Colonic mucosa (tissue), 4 donors: ENCODE results near the gene RCOR1. TPM values are rescaled to one million over a fixed set of nuclear protein-coding genes. Genes with fewer than 3 reads are reported as not detected.

Source experiments
- DNase-seq: peaks from one replicate; pipeline ENCODE4 v3.0.0-alpha.2; 2020
- H3K27ac ChIP-seq: fragments of 200-600 bp; one replicate; pipeline ENCODE4 v1.8.0; 2021
- H3K27me3 ChIP-seq: fragments of 200-600 bp; one replicate; pipeline ENCODE4 v1.8.0; 2021
- H3K36me3 ChIP-seq: fragments of 200-600 bp; one replicate; pipeline ENCODE4 v1.8.0; 2021
- H3K4me1 ChIP-seq: fragments of 200-600 bp; one replicate; pipeline ENCODE4 v1.8.0; 2021; ENCODE audit warnings: mild to moderate bottlenecking
- H3K4me3 ChIP-seq: fragments of 200-600 bp; one replicate; pipeline ENCODE4 v1.8.0; 2021
- H3K9ac ChIP-seq, 2 donors: one replicate each; pipeline ENCODE4 v1.7.0; 2013; ENCODE audit warnings: control low read depth in 2 of 2, low read depth in 2 of 2, low read length in 2 of 2
- H3K9me3 ChIP-seq: fragments of 200-600 bp; one replicate; pipeline ENCODE4 v1.8.0; 2021
- intact Hi-C: fragments of 100-400 bp; cut with DNase I; formaldehyde crosslinking; loops from one replicate; pipeline ENCODE4 v1.14.1; 2022
- total RNA-seq, 2 donors: library from RNA; stranded (reverse); fragmentation: NEBNext Ultra II Directional in 1 of 2; extraction: Animal tissue kit (Norgen Biotek cat#: 25700) in 1 of 2; gene quantifications; one replicate each; pipeline ENCODE4 v1.2.1, GENCODE V29; 2021
- TF ChIP-seq, protein P1 (sequence below): fragments of 200-600 bp; IDR thresholded peaks from one replicate; pipeline ENCODE4 v1.8.0; 2022; ENCODE audit warnings: antibody characterized with exemption, mild to moderate bottlenecking
- donor health status: healthy.
- donor health status: DM: no; HTN: no; CAD: no.
- donor health status: DM: no; HTN: no; CAD: no.

RCOR1 gene
- total RNA-seq, 2 donors from 2014 or later, result 30.0 to 43.2 TPM

GRCh38 chr14:102770147-102771123, 178.0 kb downstream of the RCOR1 start:
- H3K27ac ChIP-seq, result no peak overlapping the region
- intact Hi-C loops, result no loop called here
- no peak for DNase-seq
- no peaks in the 10 kb centered on the region for H3K36me3 ChIP-seq
- H3K9ac ChIP-seq, result no peak overlapping the region
- H3K4me3 ChIP-seq, result no peak overlapping the region
- H3K4me1 ChIP-seq, result no peaks in the 10 kb centered on the region
- TF ChIP-seq, protein P1, sequence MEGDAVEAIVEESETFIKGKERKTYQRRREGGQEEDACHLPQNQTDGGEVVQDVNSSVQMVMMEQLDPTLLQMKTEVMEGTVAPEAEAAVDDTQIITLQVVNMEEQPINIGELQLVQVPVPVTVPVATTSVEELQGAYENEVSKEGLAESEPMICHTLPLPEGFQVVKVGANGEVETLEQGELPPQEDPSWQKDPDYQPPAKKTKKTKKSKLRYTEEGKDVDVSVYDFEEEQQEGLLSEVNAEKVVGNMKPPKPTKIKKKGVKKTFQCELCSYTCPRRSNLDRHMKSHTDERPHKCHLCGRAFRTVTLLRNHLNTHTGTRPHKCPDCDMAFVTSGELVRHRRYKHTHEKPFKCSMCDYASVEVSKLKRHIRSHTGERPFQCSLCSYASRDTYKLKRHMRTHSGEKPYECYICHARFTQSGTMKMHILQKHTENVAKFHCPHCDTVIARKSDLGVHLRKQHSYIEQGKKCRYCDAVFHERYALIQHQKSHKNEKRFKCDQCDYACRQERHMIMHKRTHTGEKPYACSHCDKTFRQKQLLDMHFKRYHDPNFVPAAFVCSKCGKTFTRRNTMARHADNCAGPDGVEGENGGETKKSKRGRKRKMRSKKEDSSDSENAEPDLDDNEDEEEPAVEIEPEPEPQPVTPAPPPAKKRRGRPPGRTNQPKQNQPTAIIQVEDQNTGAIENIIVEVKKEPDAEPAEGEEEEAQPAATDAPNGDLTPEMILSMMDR, result no peak
- no peaks in the 10 kb centered on the region for H3K9me3 ChIP-seq
- no peaks in the 10 kb centered on the region for H3K27me3 ChIP-seq

- Histone ChIP-seq H3K9ac (no peak overlapping the region), H3K9me3 (no peaks in the 10 kb centered on the region), H3K36me3 (no peaks in the 10 kb centered on the region), H3K4me3 (no peak overlapping the region), H3K4me1 (no peaks in the 10 kb centered on the region), H3K27me3 (no peaks in the 10 kb centered on the region), H3K27ac (no peak overlapping the region)
- intact Hi-C loops, result no loop called here
- DNase-seq, result no peak
- TF ChIP-seq, protein P1, result no peak
Measured at GRCh38 chr14:102771144-102771543, 178.7 kb downstream of the RCOR1 start.

DNA sequence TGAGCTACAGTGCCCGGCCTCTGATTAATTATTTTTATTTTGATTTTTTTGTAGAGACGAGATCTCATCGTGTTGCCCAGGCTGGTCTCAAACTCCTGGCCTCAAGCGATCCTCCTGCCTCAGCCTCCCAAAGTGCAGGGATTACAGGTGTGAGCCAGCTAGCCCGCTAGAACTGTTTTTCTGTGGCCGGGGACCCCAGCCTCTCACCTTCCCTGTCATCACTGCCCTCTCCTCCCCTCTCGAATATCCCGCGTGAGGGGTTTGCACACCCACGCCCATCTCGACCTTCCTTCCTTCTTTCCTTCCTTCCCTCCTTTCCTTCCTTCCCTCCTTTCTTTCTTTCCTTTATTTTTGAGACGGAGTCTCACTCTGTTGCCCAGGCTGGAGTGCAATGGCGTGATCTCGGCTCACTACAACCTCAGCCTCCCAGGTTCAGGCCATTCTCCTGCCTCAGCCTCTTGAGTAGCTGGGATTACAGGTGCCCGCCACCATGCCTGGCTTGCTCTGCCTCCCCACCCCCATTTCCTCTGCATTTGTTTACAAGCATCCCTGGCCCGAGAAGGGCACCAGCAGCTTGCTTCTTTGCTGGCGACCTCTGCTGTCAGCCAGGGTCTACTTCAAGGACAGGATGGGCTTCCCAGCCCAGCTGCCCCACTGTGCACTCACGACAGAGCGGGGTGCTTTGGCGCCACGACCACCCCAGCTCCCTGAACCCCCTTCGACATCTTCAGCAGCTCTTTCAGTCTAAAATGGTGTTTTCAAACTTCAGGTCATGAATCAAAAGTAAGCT, 180.5 kb downstream of the RCOR1 start:
- DNase-seq, result no peak
- TF ChIP-seq, protein P1, result no peak

GRCh38 chr14:102774391-102775153, 182.1 kb downstream of the RCOR1 start:
- no peaks in the 10 kb centered on the region for H3K4me1 ChIP-seq

More for the DNA sequence above, 180.5 kb downstream of the RCOR1 start:
- no peak overlapping the region for H3K27ac ChIP-seq
- no peaks in the 10 kb centered on the region for H3K9me3 ChIP-seq
- no peaks in the 10 kb centered on the region for H3K36me3 ChIP-seq
- intact Hi-C loops, result no loop called here
- no peak overlapping the region for H3K4me3 ChIP-seq
- H3K4me1 ChIP-seq, result no peaks in the 10 kb centered on the region
- H3K9ac ChIP-seq, result no peak overlapping the region
- no peaks in the 10 kb centered on the region for H3K27me3 ChIP-seq

More at GRCh38 chr14:102774391-102775153, 182.1 kb downstream of the RCOR1 start:
- DNase-seq, result peak; percentile 72
- Histone ChIP-seq H3K27ac (no peak overlapping the region), H3K9ac (no peak overlapping the region), H3K27me3 (no peaks in the 10 kb centered on the region), H3K36me3 (no peaks in the 10 kb centered on the region), H3K4me3 (no peak overlapping the region), H3K9me3 (no peaks in the 10 kb centered on the region)
- TF ChIP-seq, protein P1, result peak; percentile 72
- intact Hi-C loops, result loop anchor here (5.0 kb wide), 2 partner anchors 82 to 143 kb away; no protein-coding TSS in a partner anchor
